SK-N-SH (cell line): ENCODE data around the gene ABHD10. TPM values are rescaled to one million over a fixed set of nuclear protein-coding genes. Genes with fewer than 3 reads are reported as not detected.

Experiments used
- CTCF ChIA-PET: fragments of 300-600, 350-600 bp; formaldehyde crosslinking; extraction: SDS; loops from one replicate; lab custom pipeline; 2021; lab: Yijun Ruan, JAX
- POLR2A ChIA-PET: fragments of 350-600 bp; sonication (Branson Sonifier 250); formaldehyde crosslinking; extraction: SDS; loops from one replicate; lab custom pipeline; 2020; ENCODE audit warnings: antibody characterized with exemption, inconsistent platforms; lab: Yijun Ruan, JAX
- DNase-seq: peaks from one replicate; pipeline ENCODE4 v3.0.0; 2012
- H2AFZ ChIP-seq: fragments of 200-600 bp; sonication (generic); 2 replicates; pipeline ENCODE4 v1.8.1; 2016; ENCODE audit warnings: antibody characterized with exemption, mild to moderate bottlenecking, low read depth
- H3F3A ChIP-seq: fragments of 200-600 bp; sonication (generic); replicated peaks from 2 replicates; pipeline ENCODE3; 2016; ENCODE audit warnings: antibody characterized with exemption, mild to moderate bottlenecking; ENCODE audit not compliant: insufficient read depth
- H3K27ac ChIP-seq, 2 experiments: fragments of 200-500 bp in 1 of 2; fragments of 200-600 bp in 1 of 2; sonication (Bioruptor generic) in 1 of 2; sonication (generic), shearing (Covaris generic) in 1 of 2; 2 replicates each; pipeline versions ENCODE4 v1.5.1 to v1.6.1; 2014 to 2016; ENCODE audit warnings: low read depth in 2 of 2, inconsistent platforms in 1 of 2, low read length in 1 of 2, mild to moderate bottlenecking in 1 of 2, mixed read lengths in 1 of 2
- H3K27me3 ChIP-seq: fragments of 200-600 bp; sonication (generic), shearing (Covaris generic); 2 replicates; pipeline ENCODE4 v1.6.1; 2016; ENCODE audit warnings: mixed run types; ENCODE audit not compliant: insufficient read depth
- H3K36me3 ChIP-seq, 2 experiments: fragments of 200-500 bp in 1 of 2; fragments of 200-600 bp in 1 of 2; sonication (Bioruptor generic) in 1 of 2; sonication (generic) in 1 of 2; replicated peaks in 1 of 2; 2 replicates each; pipeline versions ENCODE3 to v1.5.1; 2014 to 2016; ENCODE audit warnings: low read length in 1 of 2, mild to moderate bottlenecking in 1 of 2; ENCODE audit not compliant: insufficient read depth in 2 of 2, control insufficient read depth in 1 of 2
- H3K4me1 ChIP-seq, 2 experiments: fragments of 200-500 bp in 1 of 2; fragments of 200-600 bp in 1 of 2; sonication (Bioruptor generic) in 1 of 2; sonication (generic), shearing (Covaris generic) in 1 of 2; 2 replicates each; pipeline versions ENCODE4 v1.5.1 to v1.6.1; 2014 to 2016; ENCODE audit warnings: low read depth in 1 of 2, low read length in 1 of 2, mixed run types in 1 of 2; ENCODE audit not compliant: insufficient read depth in 2 of 2, control insufficient read depth in 1 of 2
- H3K4me2 ChIP-seq: fragments of 200-600 bp; sonication (generic), shearing (Covaris generic); 2 replicates; pipeline ENCODE4 v1.6.1; 2017; ENCODE audit warnings: mixed run types
- H3K4me3 ChIP-seq, 2 experiments: fragments of 200-500 bp in 1 of 2; fragments of 200-600 bp in 1 of 2; sonication (Bioruptor generic) in 1 of 2; sonication (generic), shearing (Covaris generic) in 1 of 2; 2 replicates each; pipeline versions ENCODE4 v1.5.1 to v1.8.1; 2014 to 2016; ENCODE audit warnings: low read depth in 2 of 2, inconsistent platforms in 1 of 2, low read length in 1 of 2, mild to moderate bottlenecking in 1 of 2, mixed read lengths in 1 of 2, moderate library complexity in 1 of 2
- H3K79me2 ChIP-seq: fragments of 200-600 bp; sonication (generic); 2 replicates; pipeline ENCODE4 v1.8.1; 2017; ENCODE audit warnings: mild to moderate bottlenecking; ENCODE audit not compliant: insufficient read depth
- H3K9ac ChIP-seq: fragments of 200-600 bp; sonication (generic); 2 replicates; pipeline ENCODE4 v1.6.1; 2017; ENCODE audit warnings: mixed run types
- H3K9me2 ChIP-seq: fragments of 200-600 bp; sonication (generic); 2 replicates; pipeline ENCODE4 v1.6.1; 2017; ENCODE audit warnings: mixed run types
- H3K9me3 ChIP-seq: fragments of 200-600 bp; sonication (generic); 2 replicates; pipeline ENCODE4 v1.6.1; 2017; ENCODE audit warnings: mixed run types, mild to moderate bottlenecking, moderate library complexity
- H4K20me1 ChIP-seq: fragments of 200-600 bp; sonication (generic); 2 replicates; pipeline ENCODE4 v1.6.1; 2017; ENCODE audit warnings: mild to moderate bottlenecking, mixed run types; ENCODE audit not compliant: insufficient read depth
- CHD2 ChIP-seq: fragments of 150-350 bp; IDR thresholded peaks from 2 replicates; pipeline ENCODE4 v1.6.1; 2018; ENCODE audit warnings: low read length; ENCODE audit not compliant: partially characterized antibody
- CTCF ChIP-seq: fragments of 200-600 bp; sonication (generic); IDR thresholded peaks from 2 replicates; pipeline ENCODE4 v1.6.1; 2017; ENCODE audit warnings: antibody characterized with exemption, mild to moderate bottlenecking, moderate library complexity
- ELF1 ChIP-seq: IDR thresholded peaks from 2 replicates; pipeline ENCODE4 v1.4.0; 2012
- FOXM1 ChIP-seq: IDR thresholded peaks from 2 replicates; pipeline ENCODE4 v1.4.0; 2012; ENCODE audit warnings: low read depth, mild to moderate bottlenecking
- GATA2 ChIP-seq: sonication (generic); formaldehyde crosslinking; IDR thresholded peaks from 2 replicates; pipeline ENCODE4 v1.5.0; 2020; ENCODE audit warnings: mild to moderate bottlenecking, missing genetic modification reagents
- IRF3 ChIP-seq: fragments of 150-350 bp; IDR thresholded peaks from 2 replicates; pipeline ENCODE4 v1.6.1; 2016; ENCODE audit warnings: mild to moderate bottlenecking, low read depth, low read length
- MXI1 ChIP-seq: IDR thresholded peaks from 2 replicates; pipeline ENCODE4 v1.6.1; 2012; ENCODE audit warnings: mild to moderate bottlenecking, low read depth, low read length, improper control_type of control experiment
- NFIC ChIP-seq: IDR thresholded peaks from 2 replicates; pipeline ENCODE4 v1.4.0; 2012; ENCODE audit warnings: borderline replicate concordance
- NRF1 ChIP-seq: IDR thresholded peaks from 2 replicates; pipeline ENCODE4 v1.6.1; 2012; ENCODE audit warnings: low read depth, mild to moderate bottlenecking, low read length
- RAD21 ChIP-seq: IDR thresholded peaks from 2 replicates; pipeline ENCODE4 v1.6.1; 2012; ENCODE audit warnings: mild to moderate bottlenecking, low read length
- RXRA ChIP-seq: IDR thresholded peaks from 2 replicates; pipeline ENCODE4 v1.4.0; 2012; ENCODE audit warnings: low read depth, mild to moderate bottlenecking, borderline replicate concordance
- SIN3A ChIP-seq: IDR thresholded peaks from 2 replicates; pipeline ENCODE4 v1.6.1; 2012; ENCODE audit warnings: low read depth, mild to moderate bottlenecking, low read length, moderate library complexity, borderline replicate concordance
- TAF1 ChIP-seq: IDR thresholded peaks from 2 replicates; pipeline ENCODE4 v1.6.1; 2012; ENCODE audit warnings: low read depth, mild to moderate bottlenecking, low read length, moderate library complexity, borderline replicate concordance
- YY1 ChIP-seq: IDR thresholded peaks from 2 replicates; pipeline ENCODE4 v1.4.0; 2012; ENCODE audit warnings: low read depth, mild to moderate bottlenecking
- WGBS: methylation state at CpG from one replicate; pipeline ENCODE4 v1.1.6; 2017; ENCODE audit warnings: low lambda C conversion rate; 5-methylcytosine and 5-hydroxymethylcytosine counted together
- polyA plus RNA-seq, 3 experiments: library from polyadenylated mRNA; depleted of rRNA; stranded (reverse); fragments of >200 nt; gene quantifications; 2 replicates each; pipeline ENCODE4 v1.2.3, GENCODE V29; 2012
- TF ChIP-seq, protein P1 (sequence below): IDR thresholded peaks from 2 replicates; pipeline ENCODE4 v1.4.0; 2012; ENCODE audit warnings: low read depth, borderline replicate concordance

The ABHD10 gene
- polyA plus RNA-seq, 1 of the 3 experiments (the other 2 are of a cell fraction), result 14.8 TPM

DNA sequence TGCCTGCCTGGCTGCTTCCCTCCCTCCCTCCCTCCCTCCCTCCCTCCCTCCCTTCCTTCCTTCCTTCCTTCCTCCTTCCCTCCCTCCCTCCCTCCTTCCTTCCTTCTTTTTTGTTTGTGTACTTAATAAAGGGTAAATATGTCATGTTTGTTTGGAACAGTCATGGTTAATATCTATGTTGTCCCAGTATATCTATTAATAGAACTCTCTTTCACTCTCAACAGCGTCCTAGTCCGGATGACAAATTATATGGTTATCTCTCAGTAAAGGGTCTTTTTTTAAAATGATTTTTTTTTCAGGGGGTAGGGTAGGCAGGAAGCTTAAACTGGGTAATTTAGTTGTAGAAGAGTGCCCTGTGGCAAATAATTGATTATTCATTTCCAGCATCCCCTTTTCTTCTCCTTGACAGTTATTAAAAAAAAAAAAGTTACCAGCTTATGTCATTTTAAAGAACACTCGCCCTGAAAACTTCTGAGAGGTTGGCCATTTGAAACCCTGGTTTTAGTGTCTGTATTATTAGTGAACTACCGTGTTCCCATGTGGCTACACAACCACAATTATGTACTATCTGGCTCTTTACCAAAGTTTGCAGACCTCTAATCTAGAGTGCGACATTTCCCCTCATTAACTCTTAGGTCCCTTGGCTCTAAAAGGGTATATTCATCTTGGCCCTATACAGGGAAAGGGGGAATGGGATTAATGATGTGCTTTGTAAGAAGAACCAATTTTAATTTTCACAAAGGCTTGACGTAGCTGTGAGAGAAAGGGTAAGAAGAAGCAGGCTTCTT is 33.6 kb downstream of the ABHD10 start:
- H3K9me3 ChIP-seq, result no peaks in the 10 kb centered on the region
- H3K27me3 ChIP-seq, result no peaks in the 10 kb centered on the region
- no peaks in the 10 kb centered on the region for H3F3A ChIP-seq
- peaks cover 0 to 20% of the 10 kb centered on the region in 2 experiments for H3K36me3 ChIP-seq
- H3K9ac ChIP-seq, result no peak overlapping the region
- H3K79me2 ChIP-seq, result no peaks in the 10 kb centered on the region
- CTCF ChIA-PET, result interaction anchor here (0.5 to 7.3 kb wide), 22 partner anchors 12 to 343 kb away, joined by 3 to 165 read pairs (median 8); partner anchors contain the start of genes ABHD10 and TAGLN3
- POLR2A ChIA-PET, result interaction anchor here (1.4 to 2.0 kb wide), 2 partner anchors 9 to 14 kb away, joined by 3 to 11 read pairs; partner anchors contain the start of gene TAGLN3
- 80% methylated on average over 6 of the region's 6 CpGs for WGBS
- peaks cover 10 to 11% of the 10 kb centered on the region in 2 experiments; a peak in 2 of 4 replicates for H3K4me1 ChIP-seq
- H2AFZ ChIP-seq, result no peak overlapping the region
- no peak overlapping the region for H3K27ac ChIP-seq
- no peak overlapping the region for H3K4me2 ChIP-seq
- no peaks in the 10 kb centered on the region for H3K9me2 ChIP-seq
- no peak overlapping the region for H3K4me3 ChIP-seq
- no peaks in the 10 kb centered on the region for H4K20me1 ChIP-seq
- DNase-seq, result no peak
- TF ChIP-seq TAF1 (no peak), MXI1 (no peak), RAD21 (no peak), NFIC (no peak), NRF1 (no peak), FOXM1 (no peak), ELF1 (no peak), YY1 (no peak), CTCF (no peak), RXRA (no peak), GATA2 (CRISPR knock-in tag) (no peak), SIN3A (no peak), CHD2 (no peak), IRF3 (no peak)
- TF ChIP-seq, protein P1, sequence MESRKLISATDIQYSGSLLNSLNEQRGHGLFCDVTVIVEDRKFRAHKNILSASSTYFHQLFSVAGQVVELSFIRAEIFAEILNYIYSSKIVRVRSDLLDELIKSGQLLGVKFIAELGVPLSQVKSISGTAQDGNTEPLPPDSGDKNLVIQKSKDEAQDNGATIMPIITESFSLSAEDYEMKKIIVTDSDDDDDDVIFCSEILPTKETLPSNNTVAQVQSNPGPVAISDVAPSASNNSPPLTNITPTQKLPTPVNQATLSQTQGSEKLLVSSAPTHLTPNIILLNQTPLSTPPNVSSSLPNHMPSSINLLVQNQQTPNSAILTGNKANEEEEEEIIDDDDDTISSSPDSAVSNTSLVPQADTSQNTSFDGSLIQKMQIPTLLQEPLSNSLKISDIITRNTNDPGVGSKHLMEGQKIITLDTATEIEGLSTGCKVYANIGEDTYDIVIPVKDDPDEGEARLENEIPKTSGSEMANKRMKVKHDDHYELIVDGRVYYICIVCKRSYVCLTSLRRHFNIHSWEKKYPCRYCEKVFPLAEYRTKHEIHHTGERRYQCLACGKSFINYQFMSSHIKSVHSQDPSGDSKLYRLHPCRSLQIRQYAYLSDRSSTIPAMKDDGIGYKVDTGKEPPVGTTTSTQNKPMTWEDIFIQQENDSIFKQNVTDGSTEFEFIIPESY, result no peak
- TF ChIP-seq, all 33 proteins: peak for 0
